KMS-11 (cell line): ENCODE data around the gene MAST4.

Source experiments
- H2AFZ ChIP-seq: fragments of 200-600 bp; sonication (generic); 2 replicates; pipeline ENCODE4 v1.6.1; 2016; ENCODE audit warnings: antibody characterized with exemption, mixed run types, low read depth
- H3K27ac ChIP-seq: fragments of 200-600 bp; sonication (generic); 2 replicates; pipeline ENCODE4 v1.6.1; 2016; ENCODE audit warnings: mild to moderate bottlenecking, mixed run types
- H3K27me3 ChIP-seq: fragments of 200-600 bp; sonication (generic); 2 replicates; pipeline ENCODE4 v1.6.1; 2017; ENCODE audit warnings: mild to moderate bottlenecking, low read depth, mixed run types, moderate library complexity; ENCODE audit not compliant: insufficient read depth
- H3K36me3 ChIP-seq: fragments of 200-600 bp; sonication (generic); 2 replicates; pipeline ENCODE4 v1.6.1; 2017; ENCODE audit warnings: mild to moderate bottlenecking, mixed run types; ENCODE audit not compliant: insufficient read depth
- H3K4me1 ChIP-seq: fragments of 200-600 bp; sonication (generic); 2 replicates; pipeline ENCODE4 v1.6.1; 2016; ENCODE audit warnings: mild to moderate bottlenecking, low read depth, mixed run types; ENCODE audit not compliant: poor library complexity, severe bottlenecking
- H3K4me2 ChIP-seq: fragments of 200-600 bp; sonication (generic); 2 replicates; pipeline ENCODE4 v1.7.0; 2016; ENCODE audit warnings: mild to moderate bottlenecking, mixed run types
- H3K4me3 ChIP-seq: fragments of 200-600 bp; sonication (generic); IDR thresholded peaks from 2 replicates; pipeline ENCODE4 v1.6.1; 2017; ENCODE audit warnings: low read depth, low read length, mixed read lengths; ENCODE audit not compliant: insufficient read depth
- H3K79me2 ChIP-seq: fragments of 200-600 bp; sonication (generic); 2 replicates; pipeline ENCODE4 v1.6.1; 2016; ENCODE audit warnings: low read depth, mixed run types; ENCODE audit not compliant: insufficient read depth
- H3K9ac ChIP-seq: fragments of 200-600 bp; sonication (generic); 2 replicates; pipeline ENCODE4 v1.6.1; 2016; ENCODE audit warnings: mild to moderate bottlenecking, mixed run types
- H4K20me1 ChIP-seq: fragments of 200-600 bp; sonication (generic); 2 replicates; pipeline ENCODE4 v1.6.1; 2016; ENCODE audit warnings: mild to moderate bottlenecking, mixed run types; ENCODE audit not compliant: insufficient read depth
- TF ChIP-seq, protein P1 (sequence below): fragments of 200-600 bp; sonication (generic); conservative IDR thresholded peaks from 2 replicates; pipeline ENCODE4 v1.6.1; 2017; ENCODE audit warnings: low read depth, mild to moderate bottlenecking, antibody characterized with exemption, low read length, moderate library complexity, mixed read lengths

Gene MAST4

GRCh38 chr5:67025457-67025856, 429.3 kb downstream of the MAST4 start:
- Histone ChIP-seq H3K36me3 (no peaks in the 10 kb centered on the region), H3K4me2 (no peak overlapping the region)

DNA sequence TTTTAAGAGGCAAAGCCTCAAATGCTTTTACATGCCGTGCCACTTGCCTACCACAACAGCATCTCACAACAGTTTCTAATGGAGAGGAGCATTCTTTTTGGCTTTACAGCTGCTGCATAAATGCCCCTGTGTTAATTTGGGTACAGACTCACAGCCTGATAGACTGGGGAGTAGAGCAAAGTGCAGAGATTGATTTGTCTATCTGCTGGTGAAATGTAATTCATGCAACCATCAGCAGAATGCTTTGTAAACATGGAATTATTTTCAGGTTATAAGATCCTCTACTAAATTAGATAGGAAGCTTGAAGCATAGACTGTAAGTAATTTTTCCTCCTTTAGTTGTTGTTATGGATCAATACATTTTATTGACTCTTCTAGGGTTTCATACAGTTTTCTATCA, 430.1 kb downstream of the MAST4 start:
- no peaks in the 10 kb centered on the region for H3K27me3 ChIP-seq
- no peaks in the 10 kb centered on the region for H3K79me2 ChIP-seq
- TF ChIP-seq, protein P1, sequence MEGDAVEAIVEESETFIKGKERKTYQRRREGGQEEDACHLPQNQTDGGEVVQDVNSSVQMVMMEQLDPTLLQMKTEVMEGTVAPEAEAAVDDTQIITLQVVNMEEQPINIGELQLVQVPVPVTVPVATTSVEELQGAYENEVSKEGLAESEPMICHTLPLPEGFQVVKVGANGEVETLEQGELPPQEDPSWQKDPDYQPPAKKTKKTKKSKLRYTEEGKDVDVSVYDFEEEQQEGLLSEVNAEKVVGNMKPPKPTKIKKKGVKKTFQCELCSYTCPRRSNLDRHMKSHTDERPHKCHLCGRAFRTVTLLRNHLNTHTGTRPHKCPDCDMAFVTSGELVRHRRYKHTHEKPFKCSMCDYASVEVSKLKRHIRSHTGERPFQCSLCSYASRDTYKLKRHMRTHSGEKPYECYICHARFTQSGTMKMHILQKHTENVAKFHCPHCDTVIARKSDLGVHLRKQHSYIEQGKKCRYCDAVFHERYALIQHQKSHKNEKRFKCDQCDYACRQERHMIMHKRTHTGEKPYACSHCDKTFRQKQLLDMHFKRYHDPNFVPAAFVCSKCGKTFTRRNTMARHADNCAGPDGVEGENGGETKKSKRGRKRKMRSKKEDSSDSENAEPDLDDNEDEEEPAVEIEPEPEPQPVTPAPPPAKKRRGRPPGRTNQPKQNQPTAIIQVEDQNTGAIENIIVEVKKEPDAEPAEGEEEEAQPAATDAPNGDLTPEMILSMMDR: no peak
- no peak overlapping the region for H3K4me3 ChIP-seq
- no peaks in the 10 kb centered on the region for H4K20me1 ChIP-seq
- H3K9ac ChIP-seq: no peak overlapping the region
- no peak overlapping the region for H2AFZ ChIP-seq
- no peak overlapping the region for H3K4me2 ChIP-seq
- H3K36me3 ChIP-seq: no peaks in the 10 kb centered on the region
- peaks cover 16% of the 10 kb centered on the region for H3K4me1 ChIP-seq
- no peak overlapping the region for H3K27ac ChIP-seq

More at GRCh38 chr5:67025457-67025856, 429.3 kb downstream of the MAST4 start:
- Histone ChIP-seq H3K4me1 (peaks cover 13% of the 10 kb centered on the region), H4K20me1 (no peaks in the 10 kb centered on the region), H3K79me2 (no peaks in the 10 kb centered on the region), H3K27me3 (no peaks in the 10 kb centered on the region), H3K4me3 (no peak overlapping the region), H3K9ac (no peak overlapping the region), H2AFZ (no peak overlapping the region), H3K27ac (no peak overlapping the region)
- TF ChIP-seq, protein P1: no peak

DNA sequence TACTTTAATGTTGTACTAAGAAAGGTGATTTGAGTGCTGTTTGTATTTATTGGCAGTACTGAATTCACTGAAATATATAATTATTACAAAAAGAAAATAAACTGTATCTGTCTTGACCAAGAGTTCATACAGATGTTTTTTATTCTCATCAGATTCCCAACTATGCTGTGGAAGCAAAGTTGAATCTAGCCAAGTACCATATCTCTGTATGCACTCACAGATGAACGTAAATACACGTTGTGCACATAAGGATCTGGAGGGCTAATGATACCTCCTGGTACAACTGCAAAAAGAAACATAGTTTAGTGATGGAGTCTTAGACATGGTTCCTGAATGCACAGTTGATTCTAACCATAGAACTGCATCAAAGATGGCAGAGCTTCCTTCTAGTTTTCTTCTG, 431.0 kb downstream of the MAST4 start:
- Histone ChIP-seq H3K27ac (no peak overlapping the region), H3K27me3 (no peaks in the 10 kb centered on the region), H3K79me2 (no peaks in the 10 kb centered on the region), H4K20me1 (no peaks in the 10 kb centered on the region), H3K36me3 (no peaks in the 10 kb centered on the region), H2AFZ (no peak overlapping the region), H3K4me2 (no peak overlapping the region), H3K9ac (no peak overlapping the region), H3K4me1 (peaks cover 9% of the 10 kb centered on the region), H3K4me3 (no peak overlapping the region)
- TF ChIP-seq, protein P1: no peak

DNA sequence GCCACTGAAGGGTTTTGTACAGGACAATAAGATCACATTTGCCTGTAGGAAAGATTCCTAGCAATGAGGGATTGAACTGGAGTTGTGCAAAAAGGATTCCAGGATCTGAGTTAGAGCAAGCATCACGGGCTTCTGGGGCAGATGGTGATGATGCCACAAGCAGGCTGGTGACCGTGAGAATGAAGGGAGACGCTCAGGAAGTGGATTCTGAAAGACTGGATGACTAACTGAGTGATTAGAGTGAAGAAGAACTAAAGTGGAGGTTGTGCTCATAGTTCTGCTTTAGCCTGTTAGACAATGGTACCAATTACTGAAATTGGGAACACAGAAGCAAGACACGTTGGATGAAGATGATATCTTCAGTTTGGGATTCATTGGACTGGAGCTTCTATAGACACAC, 432.2 kb downstream of the MAST4 start:
- Histone ChIP-seq H3K27me3 (no peaks in the 10 kb centered on the region), H3K9ac (no peak overlapping the region)

More for the DNA sequence above, 432.2 kb downstream of the MAST4 start:
- peaks cover 9% of the 10 kb centered on the region for H3K4me1 ChIP-seq
- TF ChIP-seq, protein P1: no peak
- no peak overlapping the region for H3K4me3 ChIP-seq
- no peak overlapping the region for H3K27ac ChIP-seq
- H4K20me1 ChIP-seq: no peaks in the 10 kb centered on the region
- no peak overlapping the region for H3K4me2 ChIP-seq
- no peaks in the 10 kb centered on the region for H3K79me2 ChIP-seq
- H3K36me3 ChIP-seq: no peaks in the 10 kb centered on the region
- H2AFZ ChIP-seq: no peak overlapping the region
